BLaER1 (cell line): Measurements from ENCODE around the gene DUOXA2.
"Not testable (repeated sequence)": the region's sequence is repeated elsewhere in the genome, so short reads cannot be mapped to it uniquely, and the experiment has no call there.

Experiments used
- H3K27ac ChIP-seq: shearing (Covaris generic); formaldehyde crosslinking; 2 replicates; pipeline ENCODE4 v1.8.1; 2022
- H3K27me3 ChIP-seq: shearing (Covaris generic); formaldehyde crosslinking; 2 replicates; pipeline ENCODE4 v1.8.1; 2022
- H3K36me3 ChIP-seq: shearing (Covaris generic); formaldehyde crosslinking; 2 replicates; pipeline ENCODE4 v1.8.1; 2022
- H3K4me1 ChIP-seq: shearing (Covaris generic); formaldehyde crosslinking; 2 replicates; pipeline ENCODE4 v1.8.1; 2022
- H3K4me2 ChIP-seq: shearing (Covaris generic); formaldehyde crosslinking; 2 replicates; pipeline ENCODE4 v1.8.1; 2022
- H3K4me3 ChIP-seq: shearing (Covaris generic); formaldehyde crosslinking; 2 replicates; pipeline ENCODE4 v1.8.1; 2022
- H3K9ac ChIP-seq: shearing (Covaris generic); formaldehyde crosslinking; 2 replicates; pipeline ENCODE4 v1.8.1; 2022
- H3K9me3 ChIP-seq: shearing (Covaris generic); formaldehyde crosslinking; 2 replicates; pipeline ENCODE4 v1.8.1; 2022
- H4K20me1 ChIP-seq: shearing (Covaris generic); formaldehyde crosslinking; 2 replicates; pipeline ENCODE4 v1.8.1; 2022
- Cebpa-rat ChIP-seq: shearing (Covaris generic); IDR thresholded peaks from 2 replicates; pipeline ENCODE4 v1.8.1; 2022

The DUOXA2 gene

DNA sequence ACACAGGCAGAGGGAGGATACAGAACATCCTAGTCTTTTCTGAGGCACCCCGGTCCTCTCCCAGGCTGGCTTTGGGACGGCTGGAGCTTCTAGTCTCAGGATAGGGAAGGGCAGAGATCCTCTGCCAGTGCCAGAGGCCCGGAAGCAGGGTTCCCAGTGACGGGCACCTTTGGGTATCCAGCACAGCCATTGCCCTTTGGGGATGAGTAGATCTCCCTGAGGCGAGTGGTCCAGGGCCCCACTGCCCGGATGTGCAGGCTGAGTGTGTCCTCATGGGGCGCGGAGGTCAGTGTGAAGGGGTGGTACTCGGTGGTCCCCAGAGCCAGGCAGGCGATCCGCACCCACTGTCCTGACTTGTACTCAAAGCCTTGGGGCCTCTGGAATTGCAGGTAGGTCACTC lies 18.5 kb upstream of the DUOXA2 start:
- no peaks in the 10 kb centered on the region for H4K20me1 ChIP-seq
- H3K4me3 ChIP-seq, result no peak overlapping the region
- peaks cover 5% of the 10 kb centered on the region; the same call in 1 of the 2 replicates for H3K4me1 ChIP-seq
- H3K9me3 ChIP-seq, result no peaks in the 10 kb centered on the region
- H3K27me3 ChIP-seq, result no peaks in the 10 kb centered on the region
- no peak overlapping the region for H3K9ac ChIP-seq
- no peak overlapping the region for H3K4me2 ChIP-seq
- H3K36me3 ChIP-seq, result no peaks in the 10 kb centered on the region
- no peak overlapping the region for H3K27ac ChIP-seq
- no peak for TF ChIP-seq Cebpa-rat

GRCh38 chr15:45097466-45097865 lies 16.7 kb upstream of the DUOXA2 start:
- Histone ChIP-seq H3K4me2 (no peak overlapping the region), H3K4me1 (peaks cover 5% of the 10 kb centered on the region; the same call in 1 of the 2 replicates), H3K27me3 (no peaks in the 10 kb centered on the region), H3K27ac (no peak overlapping the region), H3K36me3 (no peaks in the 10 kb centered on the region), H3K9ac (no peak overlapping the region), H3K4me3 (no peak overlapping the region), H3K9me3 (no peaks in the 10 kb centered on the region), H4K20me1 (no peaks in the 10 kb centered on the region)
- TF ChIP-seq Cebpa-rat, result no peak

DNA sequence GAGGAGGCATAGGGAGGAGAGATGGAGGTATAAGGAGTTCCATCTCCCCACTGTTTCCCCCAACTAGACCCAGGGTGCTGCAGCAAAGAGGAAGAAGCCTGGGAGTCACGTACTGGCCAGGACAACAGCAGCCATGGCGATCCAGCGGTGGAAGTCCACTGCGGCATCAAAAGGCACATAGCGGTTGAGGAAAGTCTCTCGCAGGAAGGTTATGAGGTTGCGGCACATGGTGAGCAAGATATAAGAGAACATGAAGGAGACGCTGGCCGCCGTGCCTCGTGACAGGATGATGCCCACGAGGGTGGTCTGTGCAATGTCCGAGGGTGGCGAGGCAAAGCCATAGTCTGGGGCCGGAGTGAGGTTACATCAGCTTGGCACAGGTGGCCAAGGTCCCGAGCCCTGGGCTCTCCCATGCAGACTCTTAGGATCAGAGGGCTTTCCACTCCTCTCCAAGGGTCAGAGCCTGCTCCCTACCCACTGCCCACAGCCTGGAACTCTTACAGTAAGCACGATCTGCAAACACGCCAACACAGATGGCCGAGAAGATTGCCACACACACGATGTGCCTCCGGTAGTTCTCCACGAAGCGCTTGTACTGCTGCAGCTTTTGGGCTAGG lies 14.5 kb upstream of the DUOXA2 start:
- H3K36me3 ChIP-seq, result no peaks in the 10 kb centered on the region
- H3K9me3 ChIP-seq, result no peaks in the 10 kb centered on the region
- TF ChIP-seq Cebpa-rat, result no peak
- no peak overlapping the region for H3K4me2 ChIP-seq
- H3K27ac ChIP-seq, result no peak overlapping the region
- no peaks in the 10 kb centered on the region for H3K27me3 ChIP-seq
- peaks cover 5% of the 10 kb centered on the region; the same call in 1 of the 2 replicates for H3K4me1 ChIP-seq
- no peak overlapping the region for H3K4me3 ChIP-seq
- H3K9ac ChIP-seq, result no peak overlapping the region
- no peaks in the 10 kb centered on the region for H4K20me1 ChIP-seq

- Histone ChIP-seq H3K27me3 (no peaks in the 10 kb centered on the region), H3K4me3 (no peak overlapping the region), H3K27ac (no peak overlapping the region), H4K20me1 (no peaks in the 10 kb centered on the region), H3K9me3 (no peaks in the 10 kb centered on the region), H3K4me1 (peaks cover 9% of the 10 kb centered on the region), H3K4me2 (no peak overlapping the region), H3K9ac (no peak overlapping the region), H3K36me3 (no peaks in the 10 kb centered on the region)
- TF ChIP-seq Cebpa-rat, result no peak
Observed at GRCh38 chr15:45100884-45101625, 13.1 kb upstream of the DUOXA2 start.

DNA sequence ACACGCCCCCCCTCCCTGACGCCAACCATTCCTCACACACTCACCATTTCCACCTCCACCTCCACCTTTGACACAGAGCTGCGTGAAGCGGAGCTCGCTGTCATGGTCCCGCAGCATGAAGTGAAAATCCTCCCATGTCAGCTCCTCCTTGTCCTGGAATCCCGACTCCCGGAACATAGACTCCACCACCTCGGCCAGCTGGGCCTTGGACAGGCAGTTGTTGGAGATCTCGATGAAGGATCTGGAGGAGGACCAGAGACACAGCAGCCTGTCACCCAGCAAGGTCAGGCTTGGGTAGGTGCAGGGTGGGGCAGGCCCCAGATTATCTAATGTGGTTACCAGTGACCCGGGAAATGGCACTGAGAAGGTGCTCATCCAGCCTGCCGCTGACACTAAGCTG lies 12.4 kb upstream of the DUOXA2 start:
- Histone ChIP-seq H3K27ac (no peak overlapping the region), H3K9me3 (no peaks in the 10 kb centered on the region), H3K36me3 (no peaks in the 10 kb centered on the region), H3K4me2 (no peak overlapping the region), H3K4me1 (peaks cover 15% of the 10 kb centered on the region), H4K20me1 (no peaks in the 10 kb centered on the region), H3K27me3 (no peaks in the 10 kb centered on the region), H3K9ac (no peak overlapping the region), H3K4me3 (no peak overlapping the region)
- no peak for TF ChIP-seq Cebpa-rat

- H3K9ac ChIP-seq, result no peak overlapping the region
- H3K4me2 ChIP-seq, result no peak overlapping the region
- H3K27me3 ChIP-seq, result no peaks in the 10 kb centered on the region
- H4K20me1 ChIP-seq, result no peaks in the 10 kb centered on the region
- H3K4me1 ChIP-seq, result peaks cover 16% of the 10 kb centered on the region
- no peak for TF ChIP-seq Cebpa-rat
- H3K4me3 ChIP-seq, result no peak overlapping the region
- H3K9me3 ChIP-seq, result no peaks in the 10 kb centered on the region
- no peak overlapping the region for H3K27ac ChIP-seq
- H3K36me3 ChIP-seq, result no peaks in the 10 kb centered on the region
Observed at GRCh38 chr15:45102226-45102625, 11.9 kb upstream of the DUOXA2 start.

- not testable (repeated sequence) for H3K27ac ChIP-seq, H4K20me1 ChIP-seq, H3K4me2 ChIP-seq, H3K36me3 ChIP-seq, H3K9me3 ChIP-seq, H3K9ac ChIP-seq, H3K4me3 ChIP-seq, H3K27me3 ChIP-seq
- peaks cover 16% of the 10 kb centered on the region for H3K4me1 ChIP-seq
Observed at GRCh38 chr15:45104170-45104569, 10.0 kb upstream of the DUOXA2 start.

DNA sequence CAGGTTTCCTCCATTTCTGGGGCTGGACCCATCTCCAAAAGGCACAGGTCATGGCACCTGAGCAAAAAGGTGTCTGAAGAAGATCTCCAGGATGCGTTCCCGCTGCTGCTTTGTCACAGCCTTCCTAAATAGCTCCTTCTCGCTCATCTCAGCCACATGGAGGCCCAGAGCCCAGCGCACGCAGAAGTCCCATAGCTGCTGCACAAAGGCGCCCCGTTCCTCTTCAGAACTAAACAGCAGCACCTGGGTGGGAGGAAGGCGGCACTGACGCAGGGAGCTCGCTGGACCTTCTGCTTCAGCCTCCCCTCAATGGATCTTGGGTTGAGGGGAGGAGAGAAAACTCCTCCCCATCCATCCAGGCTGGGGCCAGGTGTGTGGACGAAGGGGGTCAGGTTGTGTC lies 8.5 kb upstream of the DUOXA2 start:
- Histone ChIP-seq H3K36me3 (no peaks in the 10 kb centered on the region), H4K20me1 (no peaks in the 10 kb centered on the region), H3K27me3 (no peaks in the 10 kb centered on the region), H3K4me2 (no peak overlapping the region), H3K27ac (no peak overlapping the region), H3K4me3 (no peak overlapping the region), H3K9ac (no peak overlapping the region), H3K4me1 (peaks cover 16% of the 10 kb centered on the region), H3K9me3 (no peaks in the 10 kb centered on the region)
- TF ChIP-seq Cebpa-rat, result no peak

GRCh38 chr15:45106002-45106790 lies 7.9 kb upstream of the DUOXA2 start:
- Histone ChIP-seq H4K20me1 (no peaks in the 10 kb centered on the region), H3K4me3 (no peak overlapping the region), H3K4me1 (peaks cover 16% of the 10 kb centered on the region), H3K4me2 (peak overlapping the region; percentile 65), H3K27me3 (no peaks in the 10 kb centered on the region), H3K27ac (no peak overlapping the region; the same call in 1 of the 2 replicates), H3K36me3 (no peaks in the 10 kb centered on the region), H3K9ac (no peak overlapping the region), H3K9me3 (0 out of 2 replicates have a peak, but pooled peaks cover under 1% of the 10 kb centered on the region)
- no peak for TF ChIP-seq Cebpa-rat
